GM13976 (cell line): ENCODE measurements around the gene NKTR.

Source experiments
- DNase-seq: peaks from one replicate; pipeline ENCODE4 v3.0.0; 2012; ENCODE audit warnings: low spot score
- CTCF ChIP-seq: IDR thresholded peaks from 2 replicates; pipeline ENCODE4 v1.5.1; 2012; ENCODE audit warnings: borderline replicate concordance, mild to moderate bottlenecking; ENCODE audit not compliant: insufficient read depth; ENCODE audit errors: extremely low read depth, missing control alignments, control extremely low read depth
- in situ Hi-C: fragments of 300-500 bp; cut with MboI; formaldehyde crosslinking; loops from one replicate; pipeline ENCODE4 v1.12.0; 2022; ENCODE audit warnings: low sequenced_read_pairs, mixed read lengths, inconsistent platforms; ENCODE audit not compliant: unreplicated experiment

The NKTR gene

GRCh38 chr3:42647821-42648459, 47.5 kb downstream of the NKTR start:
- in situ Hi-C loops, result no loop called here
- no peak for TF ChIP-seq CTCF
- DNase-seq, result no peak

DNA sequence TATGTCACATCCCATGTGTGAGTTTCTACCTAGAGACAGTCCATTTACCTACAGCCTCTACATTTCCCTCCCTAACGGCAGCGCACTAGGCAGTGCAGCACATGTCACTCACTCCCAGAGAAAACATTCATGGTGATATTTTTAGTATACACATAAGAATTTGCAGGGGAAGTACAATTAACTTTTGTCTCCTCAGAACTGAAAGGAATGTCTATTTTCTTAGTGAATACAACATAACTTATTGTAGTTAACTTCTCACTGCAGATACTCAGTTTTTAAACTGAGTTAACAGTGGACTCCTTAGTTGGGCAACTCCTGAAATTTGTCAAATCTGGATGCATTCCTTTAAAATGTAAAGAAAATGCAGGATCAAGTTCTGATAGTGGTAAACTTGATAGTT, 48.5 kb downstream of the NKTR start:
- in situ Hi-C loops, result no loop called here
- no peak for TF ChIP-seq CTCF
- no peak for DNase-seq

- no peak for TF ChIP-seq CTCF
- in situ Hi-C loops, result no loop called here
- DNase-seq, result no peak
These were observed 49.3 kb downstream of the NKTR start for GRCh38 chr3:42649783-42650182.

GRCh38 chr3:42651248-42652091, 51.0 kb downstream of the NKTR start:
- TF ChIP-seq CTCF, result no peak
- in situ Hi-C loops, result no loop called here
- no peak for DNase-seq

DNA sequence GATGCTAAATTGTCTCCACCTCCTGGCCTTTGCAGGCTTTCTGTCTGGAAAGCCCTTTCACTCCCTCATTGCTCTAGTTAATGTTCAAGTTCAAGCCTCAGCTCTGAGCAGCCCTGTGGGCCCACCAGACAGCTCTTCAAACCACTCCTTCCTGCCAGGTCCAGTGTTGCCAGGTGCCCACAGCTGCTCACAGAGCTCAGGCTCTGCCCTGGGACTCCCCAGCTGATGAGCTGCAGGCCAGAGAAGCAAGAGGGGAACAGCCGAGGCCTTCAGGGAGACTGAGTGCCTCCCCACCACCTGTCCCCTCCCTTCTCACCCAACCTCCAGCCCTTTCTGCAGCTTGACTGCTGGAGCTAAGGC, 51.7 kb downstream of the NKTR start:
- TF ChIP-seq CTCF, result no peak
- in situ Hi-C loops, result no loop called here
- DNase-seq, result no peak

- no peak for TF ChIP-seq CTCF
- peak; percentile 48 for DNase-seq
- in situ Hi-C loops, result no loop called here
These were observed 52.3 kb downstream of the NKTR start for GRCh38 chr3:42652611-42653302.

- no peak for TF ChIP-seq CTCF
- in situ Hi-C loops, result no loop called here
- DNase-seq, result no peak
These were observed 52.7 kb downstream of the NKTR start for GRCh38 chr3:42653303-42653559.
